Limb (tissue), 2 donors: ENCODE measurements around the gene DPM3.
A peak's percentile ranks its signal among the peaks of the same experiment; 100 is the strongest.
"Not testable (repeated sequence)": the region's sequence is repeated elsewhere in the genome, so short reads cannot be mapped to it uniquely, and the experiment has no call there.

ENCODE experiments used
- DNase-seq, 2 donors: peaks; one replicate each; pipeline ENCODE4 v3.0.0-alpha.2; 2016; ENCODE audit errors: extremely low spot score in 2 of 2

Gene DPM3

DNA sequence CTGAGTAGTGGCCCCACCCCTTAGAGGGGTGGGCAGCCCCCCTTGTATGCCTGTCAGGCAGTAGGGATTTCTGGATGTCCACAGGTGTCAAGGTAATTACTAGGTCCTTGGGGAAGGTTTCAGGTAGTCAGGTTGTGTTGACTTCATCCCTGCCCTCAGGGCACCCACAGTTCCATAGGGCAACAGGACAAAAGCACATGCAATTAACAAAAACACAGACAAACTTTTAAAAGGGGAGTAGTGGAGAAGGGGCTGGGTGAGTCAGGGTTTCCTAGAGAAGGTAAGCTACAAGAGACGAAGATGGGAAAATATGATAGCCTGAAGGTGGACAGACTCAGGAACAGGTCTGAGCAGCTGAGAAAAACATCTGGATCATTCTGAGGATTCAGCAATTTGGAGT is 18.7 kb upstream of the DPM3 start:
- DNase-seq, result no peak

DNA sequence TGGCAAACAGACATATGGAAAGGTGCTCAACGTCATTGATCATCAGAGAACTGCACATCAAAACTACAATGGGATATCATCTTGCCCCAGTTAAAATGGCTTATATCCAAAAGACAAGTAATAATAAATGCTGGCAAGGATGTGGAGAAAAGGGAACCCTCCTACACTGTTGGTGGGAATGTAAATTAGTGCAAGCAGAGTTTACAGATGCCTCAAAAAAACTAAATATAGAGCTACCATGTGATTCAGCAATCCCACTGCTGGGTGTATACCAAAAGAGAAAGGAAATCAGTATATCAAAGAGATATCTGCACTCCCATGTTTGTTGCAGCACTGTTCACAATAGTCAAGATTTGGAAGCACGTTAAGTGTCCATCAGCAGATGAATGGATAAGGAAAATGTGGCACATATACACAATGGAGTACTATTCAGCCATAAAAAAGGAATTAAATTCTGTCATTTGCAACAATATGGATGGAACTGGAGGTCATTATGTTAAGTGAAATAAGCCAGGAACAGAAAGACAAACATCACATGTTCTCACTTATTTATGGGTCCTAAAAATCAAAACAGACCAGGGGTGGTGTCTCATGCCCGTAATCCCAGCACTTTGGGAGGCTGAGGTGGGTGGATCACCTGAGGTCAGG is 15.8 kb upstream of the DPM3 start:
- not testable (repeated sequence) for DNase-seq

DNA sequence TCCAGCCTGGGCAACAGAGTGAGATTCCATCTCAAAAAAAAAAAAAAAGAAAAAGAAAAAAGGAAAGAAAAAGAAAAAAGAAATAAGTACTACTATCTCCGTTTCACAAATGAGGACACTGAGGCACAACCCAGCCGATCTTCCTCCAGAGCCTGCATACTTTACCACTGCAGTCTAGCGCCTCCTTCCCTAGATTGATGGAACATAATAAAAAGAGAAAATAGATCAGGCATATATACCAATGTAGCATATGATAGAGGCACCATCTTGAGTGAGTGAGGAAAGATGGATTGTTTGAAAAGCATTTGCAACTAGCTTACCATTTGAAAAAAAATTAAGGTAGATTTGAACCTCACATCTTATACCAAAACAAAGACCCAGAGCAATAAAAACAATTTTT is 5.2 kb upstream of the DPM3 start:
- no peak for DNase-seq

DNA sequence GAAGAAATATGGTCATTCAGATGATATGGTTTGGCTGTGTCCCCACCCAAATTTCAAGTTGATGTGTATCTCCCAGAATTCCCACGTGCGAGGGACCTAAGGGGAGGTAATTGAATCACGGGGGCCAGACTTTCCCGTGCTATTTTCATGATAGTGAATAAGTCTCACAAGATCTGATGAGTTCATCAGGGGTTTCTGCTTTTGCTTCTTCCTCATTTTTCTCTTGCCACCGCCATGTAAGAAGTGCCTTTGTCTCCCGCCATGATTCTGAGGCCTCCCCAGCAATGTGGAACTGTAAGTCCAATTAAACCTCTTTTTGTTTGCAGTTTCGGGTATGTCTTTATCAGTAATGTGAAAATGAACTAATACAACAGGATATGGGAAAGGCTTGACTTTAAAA is 1.4 kb upstream of the DPM3 start:
- DNase-seq, result no peak

DNA sequence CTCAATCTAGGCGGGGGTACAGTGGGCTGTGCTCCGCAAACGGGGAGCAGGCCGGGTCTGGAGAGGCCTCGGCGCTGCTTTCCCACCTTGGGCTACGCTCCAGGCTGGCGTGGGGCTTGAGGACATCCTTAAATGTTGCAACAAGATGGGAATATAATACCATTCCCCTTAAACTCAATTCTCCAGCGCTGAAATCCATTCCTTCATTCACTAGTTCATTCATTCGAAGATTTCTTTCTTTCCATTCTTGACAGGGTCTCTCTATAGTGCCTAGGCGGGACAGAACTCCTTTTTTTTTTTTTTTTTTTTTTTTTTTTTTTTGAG is 261 bp upstream of the DPM3 start:
- DNase-seq, result no peak

DNA sequence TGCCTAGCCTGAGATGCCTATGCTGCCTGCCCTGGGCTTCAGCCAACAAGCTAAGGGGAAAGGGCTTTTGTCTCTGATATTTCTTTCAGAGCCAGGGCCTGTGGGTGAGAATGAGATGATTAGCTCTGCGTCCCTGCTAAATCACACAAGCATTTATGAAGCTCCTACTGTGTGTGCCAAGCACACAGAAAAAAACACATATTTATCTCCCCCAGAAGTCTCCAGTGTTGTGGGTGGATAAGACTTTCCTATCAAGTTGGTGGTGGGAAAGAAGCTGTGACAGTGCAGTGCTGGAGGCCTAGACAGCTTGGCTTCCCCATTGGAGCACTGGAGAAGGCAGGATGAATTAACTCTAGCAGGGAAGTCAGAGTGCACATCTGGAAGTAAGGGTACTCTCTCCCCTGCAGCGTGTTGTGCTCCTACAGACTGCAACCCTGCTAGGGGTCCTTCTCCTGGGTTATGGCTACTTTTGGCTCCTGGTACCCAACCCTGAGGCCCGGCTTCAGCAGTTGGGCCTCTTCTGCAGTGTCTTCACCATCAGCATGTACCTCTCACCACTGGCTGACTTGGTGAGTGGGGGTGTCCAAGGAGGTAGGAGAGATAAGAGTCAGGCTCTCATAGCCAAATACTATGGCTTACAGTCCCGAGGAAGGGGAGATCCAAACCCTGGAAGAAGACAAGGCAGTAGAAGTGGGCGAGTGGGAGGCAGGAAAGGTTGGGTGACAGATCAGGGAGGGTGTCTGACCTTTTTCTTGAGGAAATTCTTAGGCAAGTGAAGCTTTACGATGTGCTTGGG is 3.0 kb downstream of the DPM3 start:
- no peak for DNase-seq

DNA sequence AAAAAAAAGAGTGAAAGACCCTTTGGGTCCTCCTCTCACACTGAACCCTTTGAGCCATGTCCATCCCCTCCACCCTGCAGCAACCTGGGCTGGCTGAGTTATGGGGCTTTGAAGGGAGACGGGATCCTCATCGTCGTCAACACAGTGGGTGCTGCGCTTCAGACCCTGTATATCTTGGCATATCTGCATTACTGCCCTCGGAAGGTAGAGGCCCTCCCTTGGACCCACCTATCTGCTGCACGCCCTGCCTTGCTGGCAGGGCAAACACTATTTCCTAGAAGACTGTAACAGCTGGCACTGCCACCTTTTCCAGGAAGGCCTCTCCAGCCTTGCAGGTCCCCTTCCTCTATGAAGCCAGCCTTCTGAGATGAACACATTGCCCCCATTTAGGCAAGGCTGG is 3.6 kb downstream of the DPM3 start:
- DNase-seq, result no peak

DNA sequence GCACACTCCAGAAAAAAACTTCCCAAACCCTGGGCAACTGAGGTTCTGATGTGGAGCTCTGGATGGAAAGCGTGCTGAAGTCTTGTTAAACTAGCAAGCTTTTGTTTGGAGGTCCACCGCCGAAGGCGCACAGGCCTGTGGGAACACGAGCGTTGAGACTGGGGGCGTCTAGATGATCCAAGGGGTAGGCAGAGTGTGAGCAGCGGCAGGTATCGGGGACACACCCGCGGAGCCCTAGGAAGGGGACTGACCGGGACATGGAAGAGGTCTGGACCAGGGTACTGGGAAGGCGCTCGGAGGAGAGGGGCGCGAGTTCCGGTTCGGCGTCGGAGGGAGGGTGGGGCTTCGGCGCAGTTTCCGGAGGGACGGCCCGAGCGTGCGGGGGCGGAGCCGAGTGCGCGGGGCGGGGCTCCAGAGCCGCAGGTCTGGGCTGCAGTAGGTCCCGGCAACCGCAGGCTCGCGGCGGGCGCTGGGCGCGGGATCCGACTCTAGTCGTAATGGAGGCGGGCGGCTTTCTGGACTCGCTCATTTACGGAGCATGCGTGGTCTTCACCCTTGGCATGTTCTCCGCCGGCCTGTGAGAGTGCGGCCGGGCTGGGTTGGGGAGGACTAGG is 4.8 kb downstream of the DPM3 start, which contains the start of gene SLC50A1:
Gene SLC50A1, plus strand, starts transcription at position 438 of the 614 bp plus-strand sequence. Its CDS starts 60 bp downstream, at position 498.
- peak; percentile 94 to 97 for DNase-seq

DNA sequence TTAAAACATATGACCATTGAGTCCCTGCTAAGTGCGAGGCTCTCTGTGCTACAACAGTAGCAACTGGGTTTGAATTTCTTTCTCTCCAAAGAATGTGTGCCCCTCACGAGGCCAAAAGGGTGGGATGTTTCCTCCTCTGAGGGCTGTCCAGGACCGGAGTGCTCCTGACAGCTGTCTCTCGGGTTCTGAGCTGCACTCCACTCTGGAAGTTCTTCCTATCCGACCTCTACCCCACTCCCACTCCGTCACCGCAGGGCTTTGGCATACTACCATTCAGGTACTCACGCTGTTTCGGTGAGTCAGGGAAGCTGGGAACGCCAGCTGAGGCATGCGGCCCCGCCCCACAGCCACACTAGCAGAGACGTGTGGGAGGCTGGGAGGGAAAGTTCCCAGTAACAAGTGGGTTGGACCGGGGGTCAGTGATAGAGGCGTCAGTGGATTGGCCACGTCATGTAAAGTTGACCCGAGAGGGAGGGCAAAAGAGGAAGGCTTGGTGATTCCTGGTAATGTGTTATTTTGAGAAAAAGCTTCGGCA is 5.4 kb downstream of the DPM3 start:
- peak; percentile 72 to 83 for DNase-seq

DNA sequence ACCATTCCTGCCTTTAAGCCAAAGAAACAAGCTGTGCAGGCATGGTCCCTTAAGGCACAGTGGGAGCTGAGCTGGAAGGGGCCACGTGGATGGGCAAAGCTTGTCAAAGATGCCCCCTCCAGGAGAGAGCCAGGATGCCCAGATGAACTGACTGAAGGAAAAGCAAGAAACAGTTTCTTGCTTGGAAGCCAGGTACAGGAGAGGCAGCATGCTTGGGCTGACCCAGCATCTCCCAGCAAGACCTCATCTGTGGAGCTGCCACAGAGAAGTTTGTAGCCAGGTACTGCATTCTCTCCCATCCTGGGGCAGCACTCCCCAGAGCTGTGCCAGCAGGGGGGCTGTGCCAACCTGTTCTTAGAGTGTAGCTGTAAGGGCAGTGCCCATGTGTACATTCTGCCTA is 6.0 kb downstream of the DPM3 start:
- no peak for DNase-seq

DNA sequence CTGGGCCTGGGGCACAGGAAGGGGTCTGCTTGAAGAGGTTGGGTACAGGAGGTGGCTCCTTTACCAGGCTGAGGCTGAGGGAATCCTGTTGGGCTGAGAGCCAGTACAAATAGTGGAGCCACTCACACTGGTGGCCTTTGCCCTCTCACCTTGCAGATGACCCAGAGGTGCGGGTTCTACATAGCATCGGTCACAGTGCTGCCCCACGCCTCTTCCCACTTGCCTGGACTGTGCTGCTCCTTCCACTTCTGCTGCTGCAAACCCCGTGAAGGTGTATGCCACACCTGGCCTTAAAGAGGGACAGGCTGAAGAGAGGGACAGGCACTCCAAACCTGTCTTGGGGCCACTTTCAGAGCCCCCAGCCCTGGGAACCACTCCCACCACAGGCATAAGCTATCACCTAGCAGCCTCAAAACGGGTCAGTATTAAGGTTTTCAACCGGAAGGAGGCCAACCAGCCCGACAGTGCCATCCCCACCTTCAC is 6.5 kb downstream of the DPM3 start:
- no peak for DNase-seq

DNA sequence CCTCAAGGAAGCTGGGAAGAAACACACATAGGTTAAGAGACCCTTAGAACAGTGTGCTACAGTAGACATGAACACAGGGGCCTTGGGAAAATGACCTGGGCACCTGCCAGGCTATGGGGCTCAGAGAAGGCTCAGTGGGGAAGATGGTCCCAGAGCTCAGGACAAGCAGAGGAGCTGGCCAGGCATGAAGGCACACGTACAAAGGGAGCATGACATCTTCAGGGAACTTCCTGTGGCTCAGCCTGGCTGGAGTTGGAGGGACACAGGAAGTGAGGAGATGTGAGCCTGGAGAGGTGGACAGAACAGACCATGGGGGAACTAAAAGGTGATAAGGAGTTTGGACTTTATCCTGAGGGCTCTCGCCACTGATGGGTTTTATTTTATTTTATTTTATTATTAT is 8.5 kb downstream of the DPM3 start:
- DNase-seq, result no peak

DNA sequence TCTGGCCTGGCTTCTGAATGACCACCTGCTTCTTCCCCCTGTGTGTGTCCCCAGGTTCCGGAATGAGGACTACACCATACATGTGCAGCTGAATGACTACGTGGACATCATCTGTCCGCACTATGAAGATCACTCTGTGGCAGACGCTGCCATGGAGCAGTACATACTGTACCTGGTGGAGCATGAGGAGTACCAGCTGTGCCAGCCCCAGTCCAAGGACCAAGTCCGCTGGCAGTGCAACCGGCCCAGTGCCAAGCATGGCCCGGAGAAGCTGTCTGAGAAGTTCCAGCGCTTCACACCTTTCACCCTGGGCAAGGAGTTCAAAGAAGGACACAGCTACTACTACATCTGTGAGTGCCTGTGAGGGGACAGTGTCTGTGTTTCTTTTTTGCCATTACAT is 9.0 kb downstream of the DPM3 start:
- no peak for DNase-seq

DNA sequence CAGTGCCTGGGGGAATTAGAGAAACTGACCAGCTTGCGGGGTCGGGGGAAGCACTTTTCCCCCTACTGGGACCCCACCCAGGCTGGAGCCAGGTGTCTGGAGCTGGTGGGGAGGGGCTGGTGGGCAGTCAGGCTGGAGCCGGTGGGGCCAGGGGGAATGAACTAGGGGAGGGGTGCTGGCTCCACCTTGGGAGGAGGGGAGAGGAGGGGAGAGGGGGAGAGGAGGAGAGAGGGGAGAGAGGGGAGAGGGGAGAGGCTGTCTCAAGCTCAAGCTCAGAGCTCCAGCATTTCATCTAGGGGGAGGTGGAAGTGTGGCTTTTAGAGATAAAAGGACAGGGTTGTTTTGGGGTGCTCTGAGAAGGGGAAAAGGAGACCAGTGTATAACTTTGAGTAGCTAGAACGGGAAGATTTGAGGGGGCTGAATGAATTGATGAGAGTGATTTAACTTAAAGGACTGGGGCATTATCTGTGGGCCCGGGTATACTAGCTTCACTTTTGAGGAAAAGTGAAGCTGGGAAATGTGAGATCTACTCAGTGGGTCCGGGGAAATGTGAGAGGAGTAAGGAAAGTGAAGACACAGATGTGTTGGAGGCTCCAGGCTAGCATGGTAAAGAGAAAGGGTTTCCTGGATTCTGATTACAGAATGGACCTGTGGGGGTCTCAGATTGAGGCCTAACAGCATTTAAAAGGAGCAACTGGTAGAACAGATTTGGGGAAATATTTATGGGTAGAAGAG is 9.9 kb downstream of the DPM3 start:
- peak in 1 of 2 donors; percentile 51 for DNase-seq

DNA sequence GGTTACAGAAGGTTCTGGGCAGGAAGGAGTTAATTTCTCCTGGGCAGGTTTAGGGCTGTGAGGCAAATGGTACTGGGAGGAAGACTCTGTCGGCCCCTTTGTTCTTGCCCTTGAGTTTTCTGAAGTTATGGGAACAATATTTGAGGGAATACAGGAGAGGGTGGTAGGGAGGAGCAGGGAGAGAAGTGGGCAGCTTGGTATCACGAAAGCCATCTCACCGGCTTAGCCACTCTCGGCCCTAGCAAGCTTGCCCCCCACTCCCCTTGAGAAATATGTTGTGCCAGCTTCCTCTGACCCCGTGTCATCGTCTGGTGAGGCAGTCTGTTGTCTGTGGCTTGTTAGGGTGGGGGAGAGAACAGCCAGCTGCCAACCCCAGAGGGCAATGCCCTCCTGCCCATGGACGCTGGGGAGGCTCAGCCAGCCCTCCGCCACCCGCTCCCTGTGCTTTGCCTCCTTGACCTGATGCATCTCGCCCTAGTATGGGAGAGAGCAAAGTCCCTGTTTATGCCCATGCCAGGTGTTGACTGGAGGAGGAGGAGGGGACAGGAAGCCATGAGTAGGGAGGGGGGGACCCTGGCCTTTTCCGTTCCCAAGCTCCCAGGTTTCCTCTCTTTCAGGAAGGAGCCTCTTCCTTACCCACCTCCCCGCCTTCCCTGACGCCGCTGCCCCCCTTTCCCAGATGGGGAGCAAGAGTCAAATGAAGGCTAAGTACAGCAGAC is 11.4 kb downstream of the DPM3 start:
- DNase-seq, result no peak

DNA sequence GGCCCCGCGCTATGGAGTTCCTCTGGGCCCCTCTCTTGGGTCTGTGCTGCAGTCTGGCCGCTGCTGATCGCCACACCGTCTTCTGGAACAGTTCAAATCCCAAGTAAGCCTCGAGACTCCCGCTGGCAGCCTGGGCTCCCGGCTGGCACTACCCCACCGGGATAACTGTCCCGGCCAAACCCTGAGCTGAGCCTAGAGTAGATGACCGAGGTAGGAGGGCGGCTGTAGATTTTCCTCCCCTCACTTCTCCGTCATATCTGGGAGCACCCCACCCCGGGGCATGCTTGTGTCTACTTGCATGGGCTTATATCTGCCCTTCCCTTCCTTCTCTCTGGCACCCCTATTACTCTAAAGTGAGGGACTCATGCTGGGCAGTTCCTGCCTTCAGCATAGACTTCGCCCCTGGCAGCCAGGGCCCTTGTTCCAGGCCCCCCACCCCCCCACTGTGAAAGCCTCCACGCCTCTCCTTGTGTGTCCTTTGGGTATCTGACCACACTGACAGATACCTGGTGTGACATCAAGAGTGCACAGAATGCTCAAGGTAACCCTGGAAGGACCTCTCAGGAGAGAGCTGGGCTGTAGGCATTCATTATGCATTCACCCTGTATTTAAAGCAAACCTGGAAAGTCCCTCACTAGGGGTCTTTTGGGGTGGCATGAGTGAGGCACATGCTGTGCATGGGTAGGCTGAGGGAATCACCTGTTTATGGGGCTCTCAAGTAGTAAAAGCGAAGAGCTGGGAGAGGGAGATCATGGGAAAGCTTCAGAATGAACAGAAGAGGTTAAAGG is 12.2 kb downstream of the DPM3 start:
- no peak for DNase-seq

DNA sequence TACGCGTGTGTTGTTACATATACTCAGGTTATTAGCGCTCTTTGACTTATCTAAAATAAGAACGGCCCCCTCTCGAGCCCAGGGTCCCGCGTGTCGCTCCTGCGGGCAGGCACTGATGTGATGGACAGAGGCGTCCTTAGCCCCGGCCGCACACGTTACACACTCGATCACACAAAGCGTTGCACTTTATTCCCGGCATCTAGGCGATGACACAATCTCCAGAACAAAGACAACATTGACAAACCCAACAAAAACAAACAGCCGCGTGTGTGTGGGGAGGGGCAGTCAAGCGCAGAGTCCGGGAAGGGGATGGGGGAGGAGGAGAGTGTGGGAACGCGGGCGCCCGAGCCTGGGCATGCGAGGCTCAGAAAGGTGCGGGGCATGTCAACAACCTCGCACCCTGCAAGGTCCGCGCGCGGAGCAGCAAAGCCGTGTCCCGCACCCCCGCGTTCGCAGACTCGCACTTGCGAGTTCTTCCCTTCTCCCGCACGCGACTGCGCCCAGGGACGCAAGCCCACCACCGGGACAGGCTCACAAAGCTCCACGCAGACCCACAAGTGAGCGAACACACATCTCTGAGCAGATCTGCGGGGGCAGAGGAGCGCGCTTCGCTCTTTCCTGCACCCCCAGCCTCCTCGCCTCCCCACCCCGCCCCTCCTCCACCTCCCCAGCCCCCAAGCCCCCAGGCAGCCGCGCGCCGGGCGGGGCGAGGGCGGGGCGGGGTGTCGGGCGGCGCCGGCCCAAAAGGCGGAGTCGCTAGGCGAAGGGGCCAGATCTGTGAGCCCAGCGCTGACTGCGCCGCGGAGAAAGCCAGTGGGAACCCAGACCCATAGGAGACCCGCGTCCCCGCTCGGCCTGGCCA is 13.0 kb downstream of the DPM3 start, which contains the start of gene EFNA1:
Gene EFNA1, plus strand, starts transcription at position 772 of the 862 bp plus-strand sequence. CDS start 102 bp downstream, outside the sequence.
- peak; percentile 51 to 75 for DNase-seq

DNA sequence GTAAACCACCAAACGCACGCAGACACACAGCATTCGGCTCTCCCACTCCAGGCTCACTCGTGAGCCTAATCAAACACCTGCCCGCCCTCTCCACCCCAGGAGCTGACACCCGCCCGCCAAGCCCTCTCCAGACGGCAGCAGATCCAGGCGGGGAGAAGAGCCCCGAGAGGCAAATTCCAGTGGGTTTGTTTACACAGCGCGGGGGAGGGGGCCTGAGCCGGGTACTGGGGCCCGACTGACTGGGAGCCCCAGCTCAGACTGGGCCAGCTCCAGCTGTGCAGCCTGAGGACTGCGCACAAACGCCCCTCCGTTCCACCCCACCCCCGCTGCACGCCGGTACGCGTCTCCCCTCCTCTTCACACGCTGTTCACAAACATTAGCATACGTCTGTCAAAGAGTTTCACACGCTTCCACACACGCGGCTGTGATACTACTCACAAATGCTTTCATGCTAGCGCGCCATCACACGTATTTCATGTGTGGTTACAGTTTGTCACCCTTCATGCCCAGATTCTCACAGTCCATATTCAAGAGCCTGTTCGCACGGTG is 13.7 kb downstream of the DPM3 start:
- DNase-seq, result peak in 1 of 2 donors; percentile 63
